IMR-90 (cell line): ENCODE measurements around the gene SLC27A3. TPM values are rescaled to one million over a fixed set of nuclear protein-coding genes. Genes with fewer than 3 reads are reported as not detected.

Experiments used
- ATAC-seq: fragments of 200-7000 bp; cut with Tn5 transposase; 2 replicates; pipeline ENCODE4 v1.9.1; 2020; ENCODE audit warnings: low read depth, mild to moderate bottlenecking, moderate library complexity
- BruUV-seq: library from RNA; stranded (reverse); fragments of 400-500 nt; replicated peaks from 2 replicates; lab custom pipeline; 2021; lab: Mats Ljungman, UMichigan
- CTCF ChIA-PET: fragments of 300-600 bp; formaldehyde crosslinking; extraction: SDS; loops from one replicate; lab custom pipeline; 2021; ENCODE audit warnings: antibody characterized with exemption; lab: Yijun Ruan, JAX
- POLR2A ChIA-PET: fragments of 300-600 bp; sonication (Branson Sonifier 250); formaldehyde crosslinking; loops from one replicate; lab custom pipeline; 2022; ENCODE audit warnings: antibody characterized with exemption; ENCODE audit not compliant: unreplicated experiment; lab: Charles Lee
- DNase-seq: peaks from one replicate; pipeline ENCODE4 v3.0.0; 2013
- H2AFZ ChIP-seq: replicated peaks from 2 replicates; pipeline ENCODE3; 2013; ENCODE audit warnings: low read length, mild to moderate bottlenecking; ENCODE audit not compliant: poor library complexity
- H2AK5ac ChIP-seq: 2 replicates; pipeline ENCODE4 v1.6.1; 2013; ENCODE audit warnings: low read depth, low read length, inconsistent platforms
- H2AK9ac ChIP-seq: replicated peaks from 2 replicates; pipeline ENCODE3; 2013; ENCODE audit warnings: mild to moderate bottlenecking, low read depth, low read length, moderate library complexity; ENCODE audit not compliant: poor library complexity
- H2BK120ac ChIP-seq: 2 replicates; pipeline ENCODE4 v1.6.1; 2013; ENCODE audit warnings: low read depth, low read length, inconsistent platforms
- H2BK15ac ChIP-seq: 3 replicates; pipeline ENCODE4 v1.6.1; 2013; ENCODE audit warnings: low read depth, low read length, inconsistent platforms
- H2BK20ac ChIP-seq: 2 replicates; pipeline ENCODE4 v1.6.1; 2013; ENCODE audit warnings: low read depth, mild to moderate bottlenecking, inconsistent platforms, low read length, moderate library complexity
- H2BK5ac ChIP-seq: 2 replicates; pipeline ENCODE4 v1.6.1; 2013; ENCODE audit warnings: mild to moderate bottlenecking, low read depth, low read length, inconsistent platforms; ENCODE audit not compliant: poor library complexity, severe bottlenecking
- H3K14ac ChIP-seq: replicated peaks from 2 replicates; pipeline ENCODE4 v1.6.1; 2013; ENCODE audit warnings: low read depth, low read length, inconsistent platforms
- H3K18ac ChIP-seq: 2 replicates; pipeline ENCODE4 v1.6.1; 2013; ENCODE audit warnings: low read depth, low read length, control low read depth
- H3K23ac ChIP-seq: 2 replicates; pipeline ENCODE4 v1.6.1; 2013; ENCODE audit warnings: low read depth, low read length, inconsistent platforms
- H3K27ac ChIP-seq: 2 replicates; pipeline ENCODE4 v1.5.1; 2013; ENCODE audit warnings: mild to moderate bottlenecking, control low read depth, low read length; ENCODE audit not compliant: insufficient read depth
- H3K27me3 ChIP-seq: 2 replicates; pipeline ENCODE4 v1.6.1; 2013; ENCODE audit warnings: low read length; ENCODE audit not compliant: control insufficient read depth, insufficient read depth
- H3K36me3 ChIP-seq: 2 replicates; pipeline ENCODE4 v1.6.1; 2013; ENCODE audit warnings: low read length, mixed read lengths; ENCODE audit not compliant: control insufficient read depth, insufficient read depth
- H3K4ac ChIP-seq: 2 replicates; pipeline ENCODE4 v1.6.1; 2013; ENCODE audit warnings: low read depth, low read length, inconsistent platforms
- H3K4me1 ChIP-seq: 2 replicates; pipeline ENCODE4 v1.6.1; 2013; ENCODE audit warnings: low read length, mixed read lengths; ENCODE audit not compliant: control insufficient read depth, insufficient read depth
- H3K4me2 ChIP-seq: 2 replicates; pipeline ENCODE4 v1.6.1; 2013; ENCODE audit warnings: low read depth, mild to moderate bottlenecking, control low read depth, low read length, moderate library complexity
- H3K4me3 ChIP-seq: 2 replicates; pipeline ENCODE4 v1.5.1; 2013; ENCODE audit warnings: low read depth, mild to moderate bottlenecking, control low read depth, low read length, moderate library complexity; ENCODE audit not compliant: insufficient read depth
- H3K56ac ChIP-seq: 2 replicates; pipeline ENCODE4 v1.6.1; 2013; ENCODE audit warnings: low read length, inconsistent platforms; ENCODE audit not compliant: insufficient read depth; ENCODE audit errors: extremely low read depth
- H3K79me1 ChIP-seq, 2 experiments: 2 replicates each; pipeline ENCODE4 v1.6.1; 2013; ENCODE audit warnings: low read length in 2 of 2, inconsistent platforms in 1 of 2, low read depth in 1 of 2
- H3K9ac ChIP-seq: 2 replicates; pipeline ENCODE4 v1.6.1; 2013; ENCODE audit warnings: low read depth, low read length, control low read depth
- H3K9me1 ChIP-seq: 2 replicates; pipeline ENCODE4 v1.6.1; 2013; ENCODE audit warnings: low read length, inconsistent platforms; ENCODE audit not compliant: insufficient read depth
- H3K9me3 ChIP-seq: 2 replicates; pipeline ENCODE4 v1.6.1; 2013; ENCODE audit warnings: low read length; ENCODE audit not compliant: control insufficient read depth, insufficient read depth
- H4K20me1 ChIP-seq: 2 replicates; pipeline ENCODE4 v1.6.1; 2013; ENCODE audit warnings: low read length, inconsistent platforms; ENCODE audit not compliant: insufficient read depth
- H4K5ac ChIP-seq: 2 replicates; pipeline ENCODE4 v1.6.1; 2013; ENCODE audit warnings: mild to moderate bottlenecking, low read depth, low read length, control low read depth
- H4K8ac ChIP-seq, 2 experiments: 2 replicates each; pipeline ENCODE4 v1.6.1; 2013; ENCODE audit warnings: low read depth in 2 of 2, low read length in 2 of 2, control low read depth in 1 of 2, inconsistent platforms in 1 of 2
- H4K91ac ChIP-seq: 2 replicates; pipeline ENCODE4 v1.6.1; 2013; ENCODE audit warnings: low read depth, low read length, inconsistent platforms; ENCODE audit not compliant: insufficient read depth
- BHLHE40 ChIP-seq: fragments of 150-350 bp; IDR thresholded peaks from 2 replicates; pipeline ENCODE4 v1.6.1; 2016; ENCODE audit warnings: mild to moderate bottlenecking, low read depth, low read length
- CEBPB ChIP-seq: IDR thresholded peaks from 2 replicates; pipeline ENCODE4 v1.6.1; 2012; ENCODE audit warnings: low read depth, low read length, improper control_type of control experiment
- ELK1 ChIP-seq: fragments of 150-350 bp; IDR thresholded peaks from 2 replicates; pipeline ENCODE4 v1.6.1; 2016; ENCODE audit warnings: low read depth, mild to moderate bottlenecking, low read length, moderate library complexity, borderline replicate concordance
- FOS ChIP-seq: fragments of 150-350 bp; IDR thresholded peaks from 2 replicates; pipeline ENCODE4 v1.6.1; 2016; ENCODE audit warnings: low read depth, low read length
- MAFK ChIP-seq: IDR thresholded peaks from 2 replicates; pipeline ENCODE4 v1.6.1; 2012; ENCODE audit warnings: low read depth, low read length, improper control_type of control experiment
- MAZ ChIP-seq: IDR thresholded peaks from 2 replicates; pipeline ENCODE4 v1.6.1; 2012; ENCODE audit warnings: low read depth, mild to moderate bottlenecking, low read length, improper control_type of control experiment, moderate library complexity, borderline replicate concordance
- MXI1 ChIP-seq: IDR thresholded peaks from 2 replicates; pipeline ENCODE4 v1.6.1; 2012; ENCODE audit warnings: low read depth, mild to moderate bottlenecking, low read length, moderate library complexity, borderline replicate concordance
- NFE2L2 ChIP-seq: fragments of 150-350 bp; IDR thresholded peaks from 2 replicates; pipeline ENCODE4 v1.6.1; 2016; ENCODE audit warnings: low read depth, mild to moderate bottlenecking, low read length
- POLR2A ChIP-seq: IDR thresholded peaks from 2 replicates; pipeline ENCODE4 v1.6.1; 2012; ENCODE audit warnings: mild to moderate bottlenecking, low read depth, low read length
- RAD21 ChIP-seq: IDR thresholded peaks from 2 replicates; pipeline ENCODE4 v1.6.1; 2012; ENCODE audit warnings: low read length, improper control_type of control experiment
- RCOR1 ChIP-seq: IDR thresholded peaks from 2 replicates; pipeline ENCODE4 v1.6.1; 2012; ENCODE audit warnings: mild to moderate bottlenecking, low read length, improper control_type of control experiment; ENCODE audit not compliant: insufficient replicate concordance
- SMC3 ChIP-seq: fragments of 150-350 bp; IDR thresholded peaks from 2 replicates; pipeline ENCODE4 v1.6.1; 2016; ENCODE audit warnings: low read depth, mild to moderate bottlenecking, antibody characterized with exemption, low read length, moderate library complexity
- WGBS, 2 experiments: methylation state at CpG; one replicate each; pipeline versions ENCODE4 v1.1.5 to v1.1.7; 2013; ENCODE audit warnings: missing lambda C conversion rate in 2 of 2; ENCODE audit not compliant: insufficient read length in 1 of 2; ENCODE audit errors: extremely low coverage in 2 of 2; 5-methylcytosine and 5-hydroxymethylcytosine counted together
- dilution Hi-C: fragments of 300-500 bp; cut with HindIII; formaldehyde crosslinking; loops from one replicate; pipeline ENCODE4 v1.14.3; 2018; ENCODE audit warnings: low sequenced_read_pairs; ENCODE audit not compliant: unreplicated experiment
- in situ Hi-C: fragments of 300-500 bp; cut with MboI; formaldehyde crosslinking; loops from 3 replicates; pipeline ENCODE4 v1.14.3; 2019; ENCODE audit warnings: low sequenced_read_pairs, inconsistent platforms, mixed read lengths
- intact Hi-C: fragments of 100-400 bp; cut with micrococcal nuclease; formaldehyde crosslinking; loops from 2 replicates; pipeline ENCODE4 v1.10.0; 2022
- polyA plus RNA-seq, 3 experiments: library from polyadenylated mRNA; depleted of rRNA; stranded (reverse); fragments of >200 nt; gene quantifications; 2 replicates each; pipeline ENCODE4 v1.2.3, GENCODE V29; 2012; ENCODE audit warnings: low replicate concordance in 1 of 3
- total RNA-seq: library from RNA; depleted of rRNA; stranded (reverse); fragments of >200 nt; gene quantifications from 2 replicates; pipeline ENCODE4 v1.2.3, GENCODE V29; 2012
- TF ChIP-seq, protein P1 (sequence below): conservative IDR thresholded peaks from 2 replicates; pipeline ENCODE4 v1.5.1; 2012; ENCODE audit warnings: mild to moderate bottlenecking, low read depth, low read length, improper control_type of control experiment
- TF ChIP-seq, protein P2 (sequence below): fragments of 150-350 bp; IDR thresholded peaks from 2 replicates; pipeline ENCODE4 v1.6.1; 2017; ENCODE audit warnings: mild to moderate bottlenecking, antibody characterized with exemption, low read length, low read depth

SLC27A3 gene
- total and polyA plus RNA-seq, 2 of the 4 experiments (the other 2 are of a cell fraction): 3.2 to 9.3 TPM

DNA sequence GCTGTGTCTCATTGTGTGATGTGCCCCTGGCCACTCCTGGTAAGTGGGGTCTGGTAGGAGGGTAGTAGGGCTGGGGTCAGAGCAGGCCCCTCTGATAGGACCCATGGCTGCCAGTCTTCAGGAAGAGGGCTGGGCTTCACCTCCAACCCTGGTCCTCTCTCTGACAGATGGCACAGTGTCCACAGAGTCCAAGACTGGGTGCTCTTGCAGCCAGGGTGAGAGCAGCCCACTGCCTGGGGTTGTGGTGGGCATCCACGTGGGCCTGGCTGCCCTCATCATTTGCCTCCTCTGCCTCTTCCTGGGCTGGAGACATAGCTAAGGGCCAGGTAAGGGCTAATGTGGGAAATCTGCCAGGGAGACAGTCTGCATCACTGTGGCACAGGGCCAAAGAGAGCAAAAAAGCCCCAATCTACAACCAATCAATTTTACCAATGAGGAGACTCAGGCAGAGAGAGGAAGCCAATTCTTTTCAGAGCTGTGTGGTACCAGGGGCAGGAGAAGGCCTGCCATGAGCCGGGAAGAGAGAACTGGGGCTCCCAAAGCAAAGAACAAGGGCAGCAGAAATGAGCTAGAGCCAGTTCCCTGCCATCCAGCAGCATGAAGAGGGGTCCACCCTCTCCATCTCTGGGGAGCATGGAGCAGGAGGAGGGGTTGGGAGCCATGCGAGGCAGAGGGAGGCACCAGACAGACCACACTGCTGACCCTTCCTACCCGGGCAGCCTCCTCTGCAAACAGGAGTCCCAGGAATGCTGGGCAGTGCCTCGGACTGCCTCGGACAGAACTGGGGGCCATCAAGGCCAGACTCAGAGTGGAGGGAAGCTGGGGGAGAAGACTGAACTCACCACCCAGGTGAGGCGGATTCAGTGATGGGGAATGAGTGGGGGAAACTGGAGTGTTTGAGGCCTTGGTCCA is 26.8 kb downstream of the SLC27A3 start:
- Histone ChIP-seq H3K4me2 (no peak overlapping the region), H3K9me1 (0 out of 2 replicates have a peak, but pooled peaks cover 6% of the 10 kb centered on the region), H3K23ac (no peak overlapping the region), H4K20me1 (no peaks in the 10 kb centered on the region), H3K9me3 (no peaks in the 10 kb centered on the region), H3K56ac (no peak overlapping the region), H2BK15ac (no peak overlapping the region), H3K18ac (no peak overlapping the region), H3K4me1 (0 out of 2 replicates have a peak, but pooled peaks cover 3% of the 10 kb centered on the region), H2AK5ac (no peak overlapping the region), H3K27ac (no peak overlapping the region), H3K4ac (no peak overlapping the region), H3K9ac (no peak overlapping the region), H4K5ac (no peak overlapping the region), H2AFZ (no peak overlapping the region), H2BK120ac (no peak overlapping the region), H3K14ac (no peak overlapping the region), H2AK9ac (peak overlapping the region; percentile 34), H2BK20ac (no peak overlapping the region), H3K27me3 (no peaks in the 10 kb centered on the region), H3K4me3 (no peak overlapping the region), H2BK5ac (no peak overlapping the region), H3K79me1 (0 out of 4 replicates have a peak, but pooled peaks cover 2 to 4% of the 10 kb centered on the region in 2 experiments), H4K91ac (no peak overlapping the region), H4K8ac (no peak overlapping the region), H3K36me3 (peaks cover 7% of the 10 kb centered on the region)
- no peak for ATAC-seq
- POLR2A ChIA-PET: no interaction called here
- in situ Hi-C loops (no loop called here), dilution Hi-C loops (loop anchor here (25.0 kb wide), 1 partner anchor 110 kb away; the partner anchor contains the start of gene GATAD2B), intact Hi-C loops (no loop called here)
- no peak for DNase-seq
- no TSS peak for BruUV-seq
- WGBS, 2 experiments: no CpG with 5 or more reads among the region's 7 CpGs
- CTCF ChIA-PET: no interaction called here
- TF ChIP-seq, protein P1, sequence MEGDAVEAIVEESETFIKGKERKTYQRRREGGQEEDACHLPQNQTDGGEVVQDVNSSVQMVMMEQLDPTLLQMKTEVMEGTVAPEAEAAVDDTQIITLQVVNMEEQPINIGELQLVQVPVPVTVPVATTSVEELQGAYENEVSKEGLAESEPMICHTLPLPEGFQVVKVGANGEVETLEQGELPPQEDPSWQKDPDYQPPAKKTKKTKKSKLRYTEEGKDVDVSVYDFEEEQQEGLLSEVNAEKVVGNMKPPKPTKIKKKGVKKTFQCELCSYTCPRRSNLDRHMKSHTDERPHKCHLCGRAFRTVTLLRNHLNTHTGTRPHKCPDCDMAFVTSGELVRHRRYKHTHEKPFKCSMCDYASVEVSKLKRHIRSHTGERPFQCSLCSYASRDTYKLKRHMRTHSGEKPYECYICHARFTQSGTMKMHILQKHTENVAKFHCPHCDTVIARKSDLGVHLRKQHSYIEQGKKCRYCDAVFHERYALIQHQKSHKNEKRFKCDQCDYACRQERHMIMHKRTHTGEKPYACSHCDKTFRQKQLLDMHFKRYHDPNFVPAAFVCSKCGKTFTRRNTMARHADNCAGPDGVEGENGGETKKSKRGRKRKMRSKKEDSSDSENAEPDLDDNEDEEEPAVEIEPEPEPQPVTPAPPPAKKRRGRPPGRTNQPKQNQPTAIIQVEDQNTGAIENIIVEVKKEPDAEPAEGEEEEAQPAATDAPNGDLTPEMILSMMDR: no peak
- TF ChIP-seq FOS: no peak
- TF ChIP-seq, protein P2, sequence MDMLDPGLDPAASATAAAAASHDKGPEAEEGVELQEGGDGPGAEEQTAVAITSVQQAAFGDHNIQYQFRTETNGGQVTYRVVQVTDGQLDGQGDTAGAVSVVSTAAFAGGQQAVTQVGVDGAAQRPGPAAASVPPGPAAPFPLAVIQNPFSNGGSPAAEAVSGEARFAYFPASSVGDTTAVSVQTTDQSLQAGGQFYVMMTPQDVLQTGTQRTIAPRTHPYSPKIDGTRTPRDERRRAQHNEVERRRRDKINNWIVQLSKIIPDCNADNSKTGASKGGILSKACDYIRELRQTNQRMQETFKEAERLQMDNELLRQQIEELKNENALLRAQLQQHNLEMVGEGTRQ: no peak
- TF ChIP-seq RAD21: no peak
- no peak for TF ChIP-seq POLR2A
- TF ChIP-seq SMC3: no peak
- no peak for TF ChIP-seq CEBPB
- TF ChIP-seq RCOR1: no peak
- no peak for TF ChIP-seq NFE2L2
- TF ChIP-seq BHLHE40: no peak
- no peak for TF ChIP-seq MXI1
- no peak for TF ChIP-seq MAFK
- TF ChIP-seq ELK1: no peak
- TF ChIP-seq MAZ: no peak
